GM12878 (cell line): ENCODE results near the gene OR4N5.

Source experiments
- EED ChIP-seq: sonication (generic); IDR thresholded peaks from 2 replicates; pipeline ENCODE4 v1.6.1; 2016; ENCODE audit warnings: antibody characterized with exemption, low read depth
- TF ChIP-seq, protein P1 (sequence below), 3 experiments: IDR thresholded peaks in 2 of 3; conservative IDR thresholded peaks in 1 of 3; 2 replicates each; pipeline ENCODE4 v1.5.1; 2011; ENCODE audit warnings: low read depth in 3 of 3, low read length in 3 of 3, mild to moderate bottlenecking in 3 of 3, control low read depth in 2 of 3, moderate library complexity in 2 of 3, inconsistent platforms in 1 of 3, mixed read lengths in 1 of 3; ENCODE audit not compliant: control insufficient read depth in 2 of 3, insufficient read depth in 1 of 3; ENCODE audit errors: extremely low read depth in 1 of 3

DNA sequence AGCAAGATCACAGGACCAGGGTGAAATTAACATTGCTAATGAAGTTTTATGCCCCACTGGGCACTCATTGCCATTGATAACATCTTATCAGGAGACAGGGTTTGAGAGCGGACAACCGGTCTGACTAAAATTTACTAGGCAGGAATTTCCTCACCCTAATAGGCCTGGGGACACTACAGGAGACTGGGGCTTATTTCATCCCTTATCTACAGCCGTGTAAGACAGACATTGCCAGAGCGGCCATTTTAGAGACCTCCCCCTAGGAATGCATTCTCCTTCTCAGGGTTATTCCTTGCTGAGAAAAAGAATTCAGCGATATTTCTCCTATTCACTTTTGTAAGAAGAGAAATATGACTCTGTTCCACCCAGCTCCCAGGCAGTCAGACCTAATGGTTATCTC, 19.8 kb upstream of the OR4N5 start:
- no peak for TF ChIP-seq EED
- TF ChIP-seq, protein P1, sequence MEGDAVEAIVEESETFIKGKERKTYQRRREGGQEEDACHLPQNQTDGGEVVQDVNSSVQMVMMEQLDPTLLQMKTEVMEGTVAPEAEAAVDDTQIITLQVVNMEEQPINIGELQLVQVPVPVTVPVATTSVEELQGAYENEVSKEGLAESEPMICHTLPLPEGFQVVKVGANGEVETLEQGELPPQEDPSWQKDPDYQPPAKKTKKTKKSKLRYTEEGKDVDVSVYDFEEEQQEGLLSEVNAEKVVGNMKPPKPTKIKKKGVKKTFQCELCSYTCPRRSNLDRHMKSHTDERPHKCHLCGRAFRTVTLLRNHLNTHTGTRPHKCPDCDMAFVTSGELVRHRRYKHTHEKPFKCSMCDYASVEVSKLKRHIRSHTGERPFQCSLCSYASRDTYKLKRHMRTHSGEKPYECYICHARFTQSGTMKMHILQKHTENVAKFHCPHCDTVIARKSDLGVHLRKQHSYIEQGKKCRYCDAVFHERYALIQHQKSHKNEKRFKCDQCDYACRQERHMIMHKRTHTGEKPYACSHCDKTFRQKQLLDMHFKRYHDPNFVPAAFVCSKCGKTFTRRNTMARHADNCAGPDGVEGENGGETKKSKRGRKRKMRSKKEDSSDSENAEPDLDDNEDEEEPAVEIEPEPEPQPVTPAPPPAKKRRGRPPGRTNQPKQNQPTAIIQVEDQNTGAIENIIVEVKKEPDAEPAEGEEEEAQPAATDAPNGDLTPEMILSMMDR (IDR thresholded peaks at IDR 0.05 in 2 of 3, conservative IDR thresholded peaks at IDR 0.05 in 1 of 3; ENCODE audit: control insufficient read depth in 2 of 3, extremely low read depth in 1 of 3, insufficient read depth in 1 of 3, low read depth in 3 of 3, low read length in 3 of 3): no peak
